Ascending aorta (tissue), 2 donors: ENCODE data around the gene KASH5. TPM values are rescaled to one million over a fixed set of nuclear protein-coding genes. Genes with fewer than 3 reads are reported as not detected.

Experiments
- DNase-seq, 2 donors: peaks; one replicate each; pipeline ENCODE4 v3.0.0-alpha.2; 2019; ENCODE audit warnings: low spot score in 2 of 2
- H3K27ac ChIP-seq, 2 donors: fragments of 200-600 bp; sonication (generic); one replicate each; pipeline ENCODE4 v1.5.1; 2016 to 2017; ENCODE audit warnings: mild to moderate bottlenecking in 1 of 2
- H3K27me3 ChIP-seq: fragments of 200-600 bp; sonication (generic); one replicate; pipeline ENCODE4 v1.5.1; 2017
- H3K36me3 ChIP-seq, 2 donors: fragments of 200-600 bp; sonication (generic); one replicate each; pipeline ENCODE4 v1.5.1; 2016
- H3K4me1 ChIP-seq, 2 donors: fragments of 200-600 bp; sonication (generic); one replicate each; pipeline ENCODE4 v1.5.1; 2016 to 2017; ENCODE audit warnings: mild to moderate bottlenecking in 1 of 2
- H3K4me3 ChIP-seq, 2 donors: fragments of 200-600 bp; sonication (generic); one replicate each; pipeline ENCODE4 v1.5.1; 2016 to 2017; ENCODE audit warnings: mild to moderate bottlenecking in 1 of 2
- H3K9me3 ChIP-seq, 2 donors: fragments of 200-600 bp; sonication (generic); one replicate each; pipeline ENCODE4 v1.5.1; 2016
- CTCF ChIP-seq, 3 experiments: fragments of 200-600 bp in 2 of 3; fragments of 450-650 bp in 1 of 3; sonication (generic) in 2 of 3; IDR thresholded peaks; one replicate each; pipeline ENCODE4 v1.5.1; 2016 to 2019; ENCODE audit warnings: antibody characterized with exemption in 3 of 3, mild to moderate bottlenecking in 1 of 3, moderate library complexity in 1 of 3
- intact Hi-C: fragments of 100-400 bp; cut with DNase I; formaldehyde crosslinking; loops from one replicate; pipeline ENCODE4 v1.15.1; 2023
- total RNA-seq: library from RNA; depleted of rRNA; stranded (reverse); fragments of >200 nt; gene quantifications from one replicate; pipeline ENCODE4 v1.1.0, GENCODE V29; 2016

Gene KASH5
- total RNA-seq, 1 donor from 2014 or later = not detected

DNA sequence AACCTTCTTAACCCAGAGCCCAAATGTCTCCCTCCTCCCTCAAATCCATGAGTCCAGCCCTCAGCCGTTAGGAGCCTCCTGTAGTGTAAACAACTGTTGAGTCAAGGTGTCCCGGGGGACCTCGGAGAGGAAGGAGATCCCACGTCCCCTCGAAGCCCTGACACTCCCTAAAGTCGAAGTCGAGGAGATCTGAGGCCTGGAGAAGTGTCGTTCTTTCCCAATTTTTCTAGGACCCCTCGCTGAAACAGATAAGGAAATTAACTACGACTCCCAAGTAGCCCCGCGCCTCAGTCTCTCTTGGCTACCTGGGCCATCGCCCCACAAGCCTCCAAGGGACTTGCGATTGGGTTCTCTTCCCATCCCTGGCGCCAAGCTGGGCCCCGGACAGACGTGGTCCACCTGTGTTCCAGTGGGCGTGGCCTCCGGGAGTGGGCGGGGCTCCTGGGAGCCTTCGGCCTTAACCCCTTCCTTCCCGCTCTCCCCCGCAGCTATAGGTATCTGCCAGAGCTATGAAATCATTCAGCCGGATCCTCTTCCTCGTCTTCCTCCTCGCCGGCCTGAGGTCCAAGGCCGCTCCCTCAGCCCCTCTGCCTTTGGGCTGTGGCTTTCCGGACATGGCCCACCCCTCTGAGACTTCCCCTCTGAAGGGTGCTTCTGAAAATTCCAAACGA is 38.0 kb downstream of the KASH5 start:
- H3K27ac ChIP-seq = no peak overlapping the region
- H3K9me3 ChIP-seq = no peaks in the 10 kb centered on the region
- no peak for DNase-seq
- no peaks in the 10 kb centered on the region for H3K36me3 ChIP-seq
- TF ChIP-seq CTCF (IDR thresholded peaks at IDR 0.05) = no peak
- no peak overlapping the region for H3K4me3 ChIP-seq
- H3K27me3 ChIP-seq = peaks cover 28% of the 10 kb centered on the region
- H3K4me1 ChIP-seq = peaks cover 4 to 20% of the 10 kb centered on the region in 2 donors
- intact Hi-C loops = no loop called here

- Histone ChIP-seq H3K36me3 (no peaks in the 10 kb centered on the region), H3K27me3 (peaks cover 31% of the 10 kb centered on the region), H3K9me3 (no peaks in the 10 kb centered on the region), H3K27ac (no peak overlapping the region), H3K4me1 (peaks cover 3 to 16% of the 10 kb centered on the region in 2 donors), H3K4me3 (no peak overlapping the region)
- DNase-seq = no peak
- no peak for TF ChIP-seq CTCF (IDR thresholded peaks at IDR 0.05)
- intact Hi-C loops = no loop called here
Observed at GRCh38 chr19:49427339-49427738, 39.3 kb downstream of the KASH5 start.

GRCh38 chr19:49427855-49428546 is 40.0 kb downstream of the KASH5 start:
- H3K27me3 ChIP-seq = peaks cover 29% of the 10 kb centered on the region
- no peaks in the 10 kb centered on the region for H3K9me3 ChIP-seq
- intact Hi-C loops = no loop called here
- no peak for TF ChIP-seq CTCF (IDR thresholded peaks at IDR 0.05)
- H3K4me3 ChIP-seq = no peak overlapping the region
- H3K36me3 ChIP-seq = no peaks in the 10 kb centered on the region
- peaks cover under 1 to 9% of the 10 kb centered on the region in 2 donors for H3K4me1 ChIP-seq
- no peak overlapping the region for H3K27ac ChIP-seq
- no peak for DNase-seq

DNA sequence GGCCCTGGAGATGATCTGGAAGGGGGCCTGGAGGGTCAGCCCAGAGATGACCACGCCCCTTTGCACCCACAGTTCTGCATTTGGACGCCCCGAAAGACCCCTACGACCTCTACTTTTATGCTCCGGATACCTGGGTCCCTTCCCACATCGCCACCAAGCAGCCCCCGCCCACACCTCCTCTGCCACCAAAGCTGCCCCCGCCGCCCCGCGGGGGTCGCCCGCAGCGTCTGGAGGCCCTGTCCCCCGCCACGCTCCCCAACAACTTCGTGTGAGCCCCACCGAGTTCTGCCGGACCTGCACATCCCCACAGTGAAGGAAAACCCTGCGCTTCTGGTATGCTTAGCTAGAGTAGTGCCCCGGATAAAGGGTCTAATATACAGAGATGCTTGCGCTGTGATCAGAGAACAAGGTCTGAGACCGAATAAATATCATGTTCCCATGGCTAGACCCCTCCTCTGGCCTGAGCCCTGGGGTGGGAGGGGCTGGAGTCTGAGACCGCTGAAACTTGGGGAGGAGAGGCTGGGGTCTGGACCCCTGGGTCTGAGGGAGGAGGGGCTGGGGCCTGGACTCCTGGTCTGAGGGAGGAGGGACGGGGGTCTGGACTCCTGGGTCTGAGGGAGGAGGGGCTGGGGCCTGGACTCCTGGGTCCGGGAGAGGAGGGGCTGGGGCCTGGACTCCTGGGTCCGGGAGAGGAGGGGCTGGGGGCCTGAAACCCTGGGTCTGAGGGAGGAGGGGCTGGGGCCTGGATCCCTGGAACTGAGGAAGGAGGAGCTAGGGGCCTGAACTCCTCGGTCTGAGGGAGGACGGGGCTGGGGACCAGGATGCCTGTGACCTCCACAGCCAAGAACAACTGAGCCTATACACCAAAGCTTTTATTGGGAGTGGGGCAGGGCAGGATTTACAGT is 40.8 kb downstream of the KASH5 start:
- Histone ChIP-seq H3K36me3 (no peaks in the 10 kb centered on the region), H3K27me3 (peaks cover 32% of the 10 kb centered on the region), H3K4me1 (peaks cover 0 to 5% of the 10 kb centered on the region in 2 donors), H3K9me3 (no peaks in the 10 kb centered on the region), H3K4me3 (no peak overlapping the region), H3K27ac (no peak overlapping the region)
- no peak for TF ChIP-seq CTCF (IDR thresholded peaks at IDR 0.05)
- no peak for DNase-seq
- intact Hi-C loops = no loop called here

- intact Hi-C loops = no loop called here
- Histone ChIP-seq H3K36me3 (no peaks in the 10 kb centered on the region), H3K27me3 (peaks cover 39% of the 10 kb centered on the region), H3K4me1 (peaks cover 0 to 5% of the 10 kb centered on the region in 2 donors), H3K9me3 (no peaks in the 10 kb centered on the region), H3K27ac (no peak overlapping the region), H3K4me3 (no peak overlapping the region)
- no peak for DNase-seq
- TF ChIP-seq CTCF (IDR thresholded peaks at IDR 0.05) = no peak
Observed at GRCh38 chr19:49430172-49430677, 42.2 kb downstream of the KASH5 start.
